ENCODE results near the gene NCS1.
"Not testable (repeated sequence)": the region's sequence is repeated elsewhere in the genome, so short reads cannot be mapped to it uniquely, and the experiment has no call there.

NCS1 gene

DNA sequence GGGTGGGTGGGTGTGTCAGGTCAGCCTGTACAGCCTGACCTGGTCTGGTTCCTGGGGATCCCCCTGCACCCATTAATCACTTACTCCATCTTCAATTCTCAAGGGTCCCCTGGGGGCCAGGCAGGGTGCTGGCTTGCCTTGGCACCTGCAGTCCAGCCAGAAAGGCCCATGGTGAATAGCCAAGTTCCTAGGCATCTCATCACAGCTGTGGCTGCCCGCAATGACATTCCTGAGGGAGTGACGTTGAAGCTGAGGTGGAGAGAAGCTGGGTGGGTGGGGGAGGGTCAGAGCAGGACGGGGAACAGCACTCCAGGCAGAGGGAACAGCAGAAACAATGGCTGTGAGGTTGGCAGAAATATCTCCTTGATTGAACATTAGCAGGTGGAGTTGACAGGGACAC is 103.9 kb downstream of the NCS1 start:
- Histone ChIP-seq H3K36me3 (ENCODE audit: control insufficient read depth, insufficient read depth, low read length) (no peaks in the 10 kb centered on the region), H3K79me2 (ENCODE audit: control insufficient read depth, insufficient read depth, low read length) (no peaks in the 10 kb centered on the region), H2AK5ac (ENCODE audit: low read length) (no peak overlapping the region), H3K27ac (ENCODE audit: low read depth, low read length) (no peak overlapping the region), H3K4me3 (ENCODE audit: low read length) (no peak overlapping the region), H3K4ac (ENCODE audit: low read depth, low read length) (no peak overlapping the region), H3K79me1 (ENCODE audit: low read length) (no peaks in the 10 kb centered on the region), H3K56ac (ENCODE audit: low read length) (no peak overlapping the region), H3K4me2 (ENCODE audit: low read length) (no peak overlapping the region), H2BK15ac (replicated peaks; ENCODE audit: low read depth) (no peak overlapping the region), H3K23ac (ENCODE audit: low read length) (no peak overlapping the region), H2BK120ac (ENCODE audit: low read depth, low read length) (no peak overlapping the region), H3K18ac (ENCODE audit: low read length) (no peak overlapping the region), H3K9ac (ENCODE audit: low read length) (no peak overlapping the region), H4K5ac (ENCODE audit: low read length) (no peak overlapping the region), H3K4me1 (ENCODE audit: control insufficient read depth, low read depth, low read length) (no peaks in the 10 kb centered on the region), H2BK5ac (ENCODE audit: low read length) (no peak overlapping the region), H4K8ac (ENCODE audit: low read depth, low read length) (no peak overlapping the region), H3K27me3 (ENCODE audit: insufficient read depth, low read length, poor library complexity) (no peaks in the 10 kb centered on the region)
- DNase-seq, result peak; percentile 73
- WGBS (ENCODE audit: extremely low coverage, insufficient coverage, low lambda C conversion rate), result no CpG with 5 or more reads among the region's 3 CpGs

DNA sequence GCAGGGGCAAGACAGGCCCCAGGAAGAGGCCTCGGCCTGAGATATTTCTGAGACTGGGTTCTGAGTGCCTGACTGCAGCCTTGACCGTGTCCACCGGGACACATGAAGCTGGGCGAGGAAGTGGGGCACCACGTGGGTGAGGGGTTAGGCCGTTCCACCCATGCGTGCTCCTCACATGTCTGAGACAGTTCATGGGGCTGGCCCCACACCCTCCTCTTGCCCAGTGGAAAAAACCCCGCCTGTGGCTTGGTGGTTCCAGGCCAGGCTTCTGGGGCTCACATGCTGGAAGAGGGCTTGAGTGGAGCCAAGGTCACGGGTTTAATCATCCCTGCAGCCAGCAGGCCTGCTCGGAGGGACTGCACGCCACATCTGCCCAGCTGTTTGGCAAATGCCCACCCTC is 104.8 kb downstream of the NCS1 start:
- H4K5ac ChIP-seq (ENCODE audit: low read length), result no peak overlapping the region
- H4K8ac ChIP-seq (ENCODE audit: low read depth, low read length), result no peak overlapping the region
- no peak overlapping the region for H3K4ac ChIP-seq (ENCODE audit: low read depth, low read length)
- no peak overlapping the region for H3K4me3 ChIP-seq (ENCODE audit: low read length)
- no CpG with 5 or more reads among the region's 11 CpGs for WGBS (ENCODE audit: extremely low coverage, insufficient coverage, low lambda C conversion rate)
- H3K79me1 ChIP-seq (ENCODE audit: low read length), result no peaks in the 10 kb centered on the region
- H3K27ac ChIP-seq (ENCODE audit: low read depth, low read length), result no peak overlapping the region
- no peak for DNase-seq
- H3K79me2 ChIP-seq (ENCODE audit: control insufficient read depth, insufficient read depth, low read length), result no peaks in the 10 kb centered on the region
- H3K4me1 ChIP-seq (ENCODE audit: control insufficient read depth, low read depth, low read length), result no peaks in the 10 kb centered on the region
- H2AK5ac ChIP-seq (ENCODE audit: low read length), result no peak overlapping the region
- H2BK120ac ChIP-seq (ENCODE audit: low read depth, low read length), result no peak overlapping the region
- no peak overlapping the region for H3K9ac ChIP-seq (ENCODE audit: low read length)
- no peaks in the 10 kb centered on the region for H3K36me3 ChIP-seq (ENCODE audit: control insufficient read depth, insufficient read depth, low read length)
- no peak overlapping the region for H2BK15ac ChIP-seq (replicated peaks; ENCODE audit: low read depth)
- H3K56ac ChIP-seq (ENCODE audit: low read length), result no peak overlapping the region
- no peak overlapping the region for H3K18ac ChIP-seq (ENCODE audit: low read length)
- H2BK5ac ChIP-seq (ENCODE audit: low read length), result no peak overlapping the region
- H3K27me3 ChIP-seq (ENCODE audit: insufficient read depth, low read length, poor library complexity), result no peaks in the 10 kb centered on the region
- H3K23ac ChIP-seq (ENCODE audit: low read length), result no peak overlapping the region
- H3K4me2 ChIP-seq (ENCODE audit: low read length), result no peak overlapping the region

DNA sequence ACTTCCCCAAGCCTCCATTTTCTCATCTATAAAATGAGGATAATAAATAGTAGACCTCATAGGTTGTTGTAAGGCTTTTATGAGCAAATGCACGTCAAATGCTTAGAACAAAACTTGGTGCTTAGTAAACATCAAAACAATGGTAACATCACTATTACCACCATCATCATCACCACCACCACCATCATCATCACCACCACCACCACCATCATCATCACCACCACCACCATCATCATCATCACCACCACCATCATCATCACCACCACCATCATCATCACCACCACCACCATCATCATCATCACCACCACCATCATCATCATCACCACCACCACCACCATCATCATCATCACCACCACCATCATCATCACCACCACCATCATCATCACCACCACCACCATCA is 105.3 kb downstream of the NCS1 start:
- not testable (repeated sequence) for DNase-seq; H3K56ac ChIP-seq (ENCODE audit: low read length); H3K4ac ChIP-seq (ENCODE audit: low read depth, low read length); H4K5ac ChIP-seq (ENCODE audit: low read length); H3K18ac ChIP-seq (ENCODE audit: low read length); H3K4me2 ChIP-seq (ENCODE audit: low read length); H3K79me2 ChIP-seq (ENCODE audit: control insufficient read depth, insufficient read depth, low read length); H3K4me3 ChIP-seq (ENCODE audit: low read length); H3K27ac ChIP-seq (ENCODE audit: low read depth, low read length); H3K9ac ChIP-seq (ENCODE audit: low read length); H3K27me3 ChIP-seq (ENCODE audit: insufficient read depth, low read length, poor library complexity); H3K79me1 ChIP-seq (ENCODE audit: low read length); H2BK5ac ChIP-seq (ENCODE audit: low read length); H2AK5ac ChIP-seq (ENCODE audit: low read length); H2BK120ac ChIP-seq (ENCODE audit: low read depth, low read length); H3K4me1 ChIP-seq (ENCODE audit: control insufficient read depth, low read depth, low read length); H2BK15ac ChIP-seq (replicated peaks; ENCODE audit: low read depth); H4K8ac ChIP-seq (ENCODE audit: low read depth, low read length); H3K36me3 ChIP-seq (ENCODE audit: control insufficient read depth, insufficient read depth, low read length); H3K23ac ChIP-seq (ENCODE audit: low read length)
- WGBS (ENCODE audit: extremely low coverage, insufficient coverage, low lambda C conversion rate), result no CpG with 5 or more reads among the region's 1 CpG

DNA sequence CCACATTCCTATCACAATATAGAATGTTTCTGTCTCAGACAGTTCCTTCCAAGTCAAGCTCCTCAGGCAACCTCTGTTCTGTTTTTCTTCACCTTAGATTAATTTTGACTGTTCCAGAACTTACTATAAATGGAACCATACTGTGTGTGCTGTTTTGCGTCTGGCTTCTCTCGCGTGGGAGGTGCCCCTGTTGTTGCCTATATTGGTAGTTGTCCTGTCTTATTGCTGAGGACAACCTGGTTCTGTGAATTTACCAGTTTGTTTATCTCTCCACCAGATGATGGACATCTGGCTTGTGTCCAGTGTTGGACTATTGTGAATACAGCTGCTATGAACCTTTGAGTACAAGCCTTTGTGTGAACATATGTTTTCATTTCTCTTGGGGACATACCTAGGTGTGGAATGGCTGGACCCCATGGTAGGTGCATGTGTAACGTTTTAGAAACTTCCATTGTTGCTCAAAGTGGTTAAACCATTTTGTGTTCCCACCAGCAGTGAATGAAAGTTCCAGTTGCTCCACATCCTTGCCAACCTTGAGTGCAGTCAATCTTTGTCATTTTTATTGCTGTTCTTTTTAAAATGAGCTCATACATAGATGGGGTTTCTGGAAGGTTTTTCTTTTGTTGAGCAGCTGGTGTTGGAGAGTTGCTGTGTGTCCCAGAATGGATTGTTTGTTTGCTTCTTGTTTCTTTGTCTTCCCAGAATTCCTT is 111.5 kb downstream of the NCS1 start:
- no peak overlapping the region for H2BK5ac ChIP-seq (ENCODE audit: low read length)
- no peaks in the 10 kb centered on the region for H3K79me1 ChIP-seq (ENCODE audit: low read length)
- H3K79me2 ChIP-seq (ENCODE audit: control insufficient read depth, insufficient read depth, low read length), result no peaks in the 10 kb centered on the region
- no peaks in the 10 kb centered on the region for H3K36me3 ChIP-seq (ENCODE audit: control insufficient read depth, insufficient read depth, low read length)
- no peak overlapping the region for H3K4me3 ChIP-seq (ENCODE audit: low read length)
- no peak overlapping the region for H2BK120ac ChIP-seq (ENCODE audit: low read depth, low read length)
- no peak for DNase-seq
- H3K27ac ChIP-seq (ENCODE audit: low read depth, low read length), result no peak overlapping the region
- no peak overlapping the region for H3K4me2 ChIP-seq (ENCODE audit: low read length)
- no peak overlapping the region for H4K5ac ChIP-seq (ENCODE audit: low read length)
- no peak overlapping the region for H4K8ac ChIP-seq (ENCODE audit: low read depth, low read length)
- H3K56ac ChIP-seq (ENCODE audit: low read length), result no peak overlapping the region
- H3K18ac ChIP-seq (ENCODE audit: low read length), result no peak overlapping the region
- H3K4me1 ChIP-seq (ENCODE audit: control insufficient read depth, low read depth, low read length), result no peaks in the 10 kb centered on the region
- no peak overlapping the region for H3K23ac ChIP-seq (ENCODE audit: low read length)
- H2BK15ac ChIP-seq (replicated peaks; ENCODE audit: low read depth), result no peak overlapping the region
- no CpG with 5 or more reads among the region's 4 CpGs for WGBS (ENCODE audit: extremely low coverage, insufficient coverage, low lambda C conversion rate)
- H3K9ac ChIP-seq (ENCODE audit: low read length), result no peak overlapping the region
- no peaks in the 10 kb centered on the region for H3K27me3 ChIP-seq (ENCODE audit: insufficient read depth, low read length, poor library complexity)
- no peak overlapping the region for H3K4ac ChIP-seq (ENCODE audit: low read depth, low read length)
- H2AK5ac ChIP-seq (ENCODE audit: low read length), result no peak overlapping the region

DNA sequence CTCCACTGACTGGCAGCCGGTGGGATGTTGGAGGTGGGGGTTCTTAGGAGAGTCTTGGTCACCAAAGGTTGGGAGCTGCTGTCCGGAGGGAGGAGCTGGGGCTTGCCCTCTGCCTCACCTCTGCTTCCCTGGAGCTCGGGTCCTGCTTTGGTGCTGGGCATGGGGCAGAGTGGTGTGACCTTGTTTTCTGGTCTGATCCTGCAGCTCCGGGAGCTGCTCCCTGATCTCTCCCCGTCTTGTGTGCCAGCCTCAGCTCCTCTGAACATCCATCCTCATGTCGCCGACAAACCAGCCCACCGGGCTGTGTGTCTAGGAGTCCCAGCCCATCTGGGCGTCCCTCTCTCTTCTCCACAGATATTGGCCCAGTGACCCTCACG is 112.0 kb downstream of the NCS1 start:
- Histone ChIP-seq H3K23ac (ENCODE audit: low read length) (no peak overlapping the region), H3K4me2 (ENCODE audit: low read length) (no peak overlapping the region), H3K4ac (ENCODE audit: low read depth, low read length) (no peak overlapping the region), H3K4me1 (ENCODE audit: control insufficient read depth, low read depth, low read length) (no peaks in the 10 kb centered on the region), H4K8ac (ENCODE audit: low read depth, low read length) (no peak overlapping the region), H3K79me1 (ENCODE audit: low read length) (no peaks in the 10 kb centered on the region), H2BK120ac (ENCODE audit: low read depth, low read length) (no peak overlapping the region), H2AK5ac (ENCODE audit: low read length) (no peak overlapping the region), H3K56ac (ENCODE audit: low read length) (no peak overlapping the region), H3K27me3 (ENCODE audit: insufficient read depth, low read length, poor library complexity) (no peaks in the 10 kb centered on the region), H4K5ac (ENCODE audit: low read length) (no peak overlapping the region), H2BK5ac (ENCODE audit: low read length) (no peak overlapping the region), H3K9ac (ENCODE audit: low read length) (no peak overlapping the region), H3K27ac (ENCODE audit: low read depth, low read length) (no peak overlapping the region), H3K79me2 (ENCODE audit: control insufficient read depth, insufficient read depth, low read length) (no peaks in the 10 kb centered on the region), H3K36me3 (ENCODE audit: control insufficient read depth, insufficient read depth, low read length) (no peaks in the 10 kb centered on the region), H3K4me3 (ENCODE audit: low read length) (no peak overlapping the region), H2BK15ac (replicated peaks; ENCODE audit: low read depth) (no peak overlapping the region), H3K18ac (ENCODE audit: low read length) (no peak overlapping the region)
- DNase-seq, result no peak
- no CpG with 5 or more reads among the region's 10 CpGs for WGBS (ENCODE audit: extremely low coverage, insufficient coverage, low lambda C conversion rate)

DNA sequence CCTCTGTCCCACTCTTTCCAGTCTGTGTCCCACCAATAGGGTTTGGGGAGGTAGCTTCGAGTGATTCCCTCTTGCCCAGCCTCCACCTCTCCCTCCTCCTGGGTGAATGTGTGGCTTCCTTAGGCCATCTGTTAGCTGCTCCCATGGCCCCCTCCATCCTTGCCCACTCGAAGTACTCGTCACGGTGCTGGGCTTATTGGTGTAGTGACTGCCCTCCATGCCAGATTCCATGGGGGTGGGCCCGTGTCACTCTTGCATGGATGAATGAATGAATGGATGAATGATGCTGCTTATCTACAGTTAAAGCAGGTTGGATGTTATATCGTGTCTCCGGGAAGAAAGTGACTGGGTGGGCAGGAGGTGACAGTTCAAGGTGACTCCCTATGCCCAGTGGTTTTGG is 112.5 kb downstream of the NCS1 start:
- DNase-seq, result no peak
- Histone ChIP-seq H3K27me3 (ENCODE audit: insufficient read depth, low read length, poor library complexity) (no peaks in the 10 kb centered on the region), H3K4me1 (ENCODE audit: control insufficient read depth, low read depth, low read length) (no peaks in the 10 kb centered on the region), H3K79me2 (ENCODE audit: control insufficient read depth, insufficient read depth, low read length) (no peaks in the 10 kb centered on the region), H3K4ac (ENCODE audit: low read depth, low read length) (no peak overlapping the region), H4K5ac (ENCODE audit: low read length) (no peak overlapping the region), H2BK5ac (ENCODE audit: low read length) (no peak overlapping the region), H3K9ac (ENCODE audit: low read length) (no peak overlapping the region), H3K56ac (ENCODE audit: low read length) (no peak overlapping the region), H3K36me3 (ENCODE audit: control insufficient read depth, insufficient read depth, low read length) (no peaks in the 10 kb centered on the region), H3K4me2 (ENCODE audit: low read length) (no peak overlapping the region), H3K79me1 (ENCODE audit: low read length) (no peaks in the 10 kb centered on the region), H3K4me3 (ENCODE audit: low read length) (no peak overlapping the region), H2BK120ac (ENCODE audit: low read depth, low read length) (no peak overlapping the region), H2BK15ac (replicated peaks; ENCODE audit: low read depth) (no peak overlapping the region), H3K18ac (ENCODE audit: low read length) (no peak overlapping the region), H3K27ac (ENCODE audit: low read depth, low read length) (no peak overlapping the region), H3K23ac (ENCODE audit: low read length) (no peak overlapping the region), H2AK5ac (ENCODE audit: low read length) (no peak overlapping the region), H4K8ac (ENCODE audit: low read depth, low read length) (no peak overlapping the region)
- no CpG with 5 or more reads among the region's 7 CpGs for WGBS (ENCODE audit: extremely low coverage, insufficient coverage, low lambda C conversion rate)
